GM12891 (cell line): ENCODE results near the gene NELFA.

Source experiments
- DNase-seq: peaks from one replicate; pipeline ENCODE4 v3.0.0; 2011; ENCODE audit warnings: low spot score; ENCODE audit not compliant: insufficient read length
- FAIRE-seq: peaks from 2 replicates; lab custom pipeline; 2011; peaks lifted over from hg19 to GRCh38; lab: Jason Lieb, UNC
- PAX5 ChIP-seq: IDR thresholded peaks from 2 replicates; pipeline ENCODE4 v1.6.1; 2011; ENCODE audit warnings: low read length, moderate library complexity, mild to moderate bottlenecking; ENCODE audit not compliant: insufficient read depth, severe bottlenecking
- POLR2A ChIP-seq: IDR thresholded peaks from 2 replicates; pipeline ENCODE4 v1.6.1; 2011; ENCODE audit warnings: low read depth, low read length, control low read depth
- POLR2AphosphoS5 ChIP-seq: IDR thresholded peaks from 2 replicates; pipeline ENCODE4 v1.6.1; 2011; ENCODE audit warnings: low read depth, low read length, control low read depth
- POU2F2 ChIP-seq: IDR thresholded peaks from 2 replicates; pipeline ENCODE4 v1.6.1; 2011; ENCODE audit warnings: low read depth, mild to moderate bottlenecking, control low read depth, low read length, moderate library complexity
- SPI1 ChIP-seq: IDR thresholded peaks from 2 replicates; pipeline ENCODE4 v1.6.1; 2011; ENCODE audit warnings: low read depth, low read length, control low read depth
- TAF1 ChIP-seq: IDR thresholded peaks from 2 replicates; pipeline ENCODE4 v1.6.1; 2011; ENCODE audit warnings: low read depth, low read length, control low read depth

The NELFA gene

GRCh38 chr4:1974840-1975239, 33.9 kb downstream of the NELFA start:
- no peak for DNase-seq
- no peak for FAIRE-seq
- TF ChIP-seq POLR2A, result no peak
- no peak for TF ChIP-seq POU2F2
- no peak for TF ChIP-seq PAX5
- TF ChIP-seq SPI1, result no peak
- no peak for TF ChIP-seq POLR2AphosphoS5

GRCh38 chr4:1973661-1974060, 35.1 kb downstream of the NELFA start:
- TF ChIP-seq SPI1 (no peak), POLR2AphosphoS5 (no peak), POU2F2 (no peak), PAX5 (no peak)
- FAIRE-seq, result no peak

GRCh38 chr4:1973218-1973617, 35.6 kb downstream of the NELFA start:
- no peak for TF ChIP-seq POU2F2
- TF ChIP-seq TAF1, result no peak
- no peak for TF ChIP-seq POLR2AphosphoS5
- no peak for TF ChIP-seq PAX5
- TF ChIP-seq SPI1, result no peak
- no peak for TF ChIP-seq POLR2A
- DNase-seq, result no peak
- no peak for FAIRE-seq

More at GRCh38 chr4:1973661-1974060, 35.1 kb downstream of the NELFA start:
- no peak for DNase-seq

GRCh38 chr4:1972414-1972813, 36.4 kb downstream of the NELFA start:
- FAIRE-seq, result no peak
- no peak for DNase-seq
- TF ChIP-seq PAX5, result no peak
- TF ChIP-seq SPI1, result no peak
- no peak for TF ChIP-seq POLR2A
- no peak for TF ChIP-seq POLR2AphosphoS5
- TF ChIP-seq POU2F2, result no peak
- no peak for TF ChIP-seq TAF1

- DNase-seq (no peak), FAIRE-seq (no peak)
- no peak for TF ChIP-seq POLR2AphosphoS5
- no peak for TF ChIP-seq POU2F2
- TF ChIP-seq TAF1, result no peak
- no peak for TF ChIP-seq POLR2A
- no peak for TF ChIP-seq SPI1
- TF ChIP-seq PAX5, result no peak
These were observed 37.1 kb downstream of the NELFA start for GRCh38 chr4:1971456-1972200.

- no peak for TF ChIP-seq POLR2AphosphoS5
- TF ChIP-seq SPI1, result no peak
- TF ChIP-seq POLR2A, result no peak
- no peak for TF ChIP-seq POU2F2
- TF ChIP-seq TAF1, result no peak
- no peak for TF ChIP-seq PAX5
- no peak for FAIRE-seq
These were observed 37.8 kb downstream of the NELFA start for GRCh38 chr4:1970926-1971325.

GRCh38 chr4:1969928-1970723, 38.6 kb downstream of the NELFA start:
- DNase-seq, result no peak
- TF ChIP-seq TAF1, result no peak
- no peak for TF ChIP-seq SPI1
- no peak for TF ChIP-seq POLR2A
- TF ChIP-seq PAX5, result no peak
- TF ChIP-seq POLR2AphosphoS5, result no peak
- no peak for TF ChIP-seq POU2F2
- FAIRE-seq, result no peak

More at GRCh38 chr4:1970926-1971325, 37.8 kb downstream of the NELFA start:
- no peak for DNase-seq

GRCh38 chr4:1968686-1969295, 40.0 kb downstream of the NELFA start:
- DNase-seq, result no peak
- TF ChIP-seq TAF1, result no peak
- TF ChIP-seq SPI1, result no peak
- TF ChIP-seq POLR2AphosphoS5, result no peak
- no peak for TF ChIP-seq POLR2A
- TF ChIP-seq POU2F2, result no peak
- TF ChIP-seq PAX5, result no peak
- no peak for FAIRE-seq

- no peak for FAIRE-seq
- no peak for TF ChIP-seq POLR2A
- no peak for TF ChIP-seq SPI1
- no peak for TF ChIP-seq PAX5
- no peak for TF ChIP-seq TAF1
- no peak for TF ChIP-seq POLR2AphosphoS5
- TF ChIP-seq POU2F2, result no peak
- DNase-seq, result no peak
These were observed 41.1 kb downstream of the NELFA start for GRCh38 chr4:1967512-1968149.

GRCh38 chr4:1964971-1965370, 43.8 kb downstream of the NELFA start:
- DNase-seq (no peak), FAIRE-seq (no peak)
- TF ChIP-seq POLR2AphosphoS5, result no peak
